Measurements from ENCODE around the gene NRIP1.

DNA sequence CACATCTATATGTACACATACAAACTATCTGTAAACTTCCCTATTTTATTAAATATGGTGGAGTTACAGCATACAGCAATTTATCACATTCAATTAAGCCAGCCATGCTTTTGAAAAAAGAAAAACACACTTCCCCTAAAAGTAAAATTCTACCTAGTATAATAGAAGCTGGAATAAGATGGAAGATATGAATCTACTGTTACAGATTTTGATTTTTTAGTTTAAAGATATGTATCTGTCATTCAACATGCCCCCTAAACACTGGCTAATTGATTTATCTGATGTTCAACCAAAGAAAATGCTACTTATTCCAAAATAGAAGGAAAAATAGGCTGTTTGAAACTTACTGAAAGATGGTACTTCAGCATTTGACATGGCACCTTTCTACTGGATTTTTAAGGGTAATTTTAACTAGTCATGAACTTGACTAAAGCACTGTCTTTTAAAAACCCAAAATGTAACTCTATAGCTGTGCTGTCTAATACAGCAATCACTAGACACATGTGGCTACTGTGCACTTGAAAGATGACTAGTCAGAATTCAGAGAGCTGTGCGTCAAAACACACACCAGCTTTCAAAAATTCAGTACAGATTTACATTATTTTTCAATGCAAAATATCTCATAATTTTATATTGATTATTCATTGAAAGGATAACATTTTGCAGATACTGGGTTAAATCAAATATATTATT, 25.0 kb downstream of the NRIP1 start:
- no peak for TF ChIP-seq EZH2 (IDR thresholded peaks at IDR 0.05)
- TF ChIP-seq POLR2AphosphoS5 (IDR thresholded peaks at IDR 0.05; ENCODE audit: borderline replicate concordance, low read depth, low read length) = no peak
- no peak for TF ChIP-seq FOXP2 (optimal IDR thresholded peaks at IDR 0.05; ENCODE audit: control extremely low read depth, extremely low read length, insufficient read depth)
